NCI-H82 treated with DMSO at 0.1 percent for 48 hours (cell line): ENCODE data around the gene SOS2.
A peak's percentile ranks its signal among the peaks of the same experiment; 100 is the strongest.
"Not testable (repeated sequence)": the region's sequence is repeated elsewhere in the genome, so short reads cannot be mapped to it uniquely, and the experiment has no call there.

Source experiments
- DNase-seq: peaks from one replicate; lab custom pipeline; 2025; ENCODE audit not compliant: unreplicated experiment; lab: John Stamatoyannopoulos, UW

SOS2 gene

DNA sequence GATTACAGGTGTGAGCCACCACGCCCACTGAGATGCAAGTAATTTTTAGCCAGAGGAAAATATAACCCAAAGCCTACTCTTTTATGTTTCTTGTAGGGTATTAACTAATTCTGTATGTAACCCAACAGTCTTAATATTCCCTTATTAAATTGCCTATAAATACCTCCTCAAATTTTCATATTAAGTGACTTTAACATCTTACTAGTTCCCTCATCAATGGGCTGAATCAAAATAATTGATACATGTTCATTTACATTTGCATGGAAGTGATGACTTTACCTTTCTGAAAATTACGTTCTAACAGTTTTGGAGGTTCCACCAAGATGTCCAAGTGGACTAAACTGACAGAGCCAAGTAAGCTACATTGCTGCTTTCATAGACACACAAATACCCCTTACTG is 3.1 kb downstream of the SOS2 start:
- no peak for DNase-seq

- no peak for DNase-seq
These were observed 5.4 kb downstream of the SOS2 start for GRCh38 chr14:50225974-50226297.

- no peak for DNase-seq
These were observed 6.1 kb downstream of the SOS2 start for GRCh38 chr14:50225067-50225973.

DNA sequence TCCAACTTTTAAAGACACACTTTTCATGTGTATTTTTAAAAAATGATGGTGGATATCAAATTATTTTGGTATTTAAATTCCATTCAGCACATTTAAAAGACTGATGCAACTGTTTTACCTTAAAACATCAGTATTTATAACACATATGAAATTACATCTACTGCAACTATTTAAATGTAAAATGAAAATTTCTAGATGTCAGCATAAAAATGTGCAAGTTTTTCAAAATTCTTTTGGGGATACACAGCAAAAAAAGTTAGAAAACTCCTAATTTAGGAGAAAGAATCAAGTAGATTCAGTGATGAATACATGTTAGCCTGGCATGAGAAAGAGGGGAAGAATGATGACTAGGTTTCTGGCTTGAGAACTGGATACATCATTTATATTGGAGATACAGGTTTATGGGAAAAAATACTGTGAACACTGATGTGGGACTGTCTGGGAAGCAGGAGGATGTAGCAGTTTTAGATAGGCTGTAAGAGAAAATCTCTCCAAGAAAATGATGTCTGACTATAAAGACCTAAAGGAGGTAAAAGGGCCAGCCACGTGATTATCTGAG is 9.2 kb downstream of the SOS2 start:
- DNase-seq = no peak

GRCh38 chr14:50218501-50218900 is 12.9 kb downstream of the SOS2 start:
- no peak for DNase-seq

- DNase-seq = no peak
These were observed 16.0 kb downstream of the SOS2 start for GRCh38 chr14:50215416-50215815.

DNA sequence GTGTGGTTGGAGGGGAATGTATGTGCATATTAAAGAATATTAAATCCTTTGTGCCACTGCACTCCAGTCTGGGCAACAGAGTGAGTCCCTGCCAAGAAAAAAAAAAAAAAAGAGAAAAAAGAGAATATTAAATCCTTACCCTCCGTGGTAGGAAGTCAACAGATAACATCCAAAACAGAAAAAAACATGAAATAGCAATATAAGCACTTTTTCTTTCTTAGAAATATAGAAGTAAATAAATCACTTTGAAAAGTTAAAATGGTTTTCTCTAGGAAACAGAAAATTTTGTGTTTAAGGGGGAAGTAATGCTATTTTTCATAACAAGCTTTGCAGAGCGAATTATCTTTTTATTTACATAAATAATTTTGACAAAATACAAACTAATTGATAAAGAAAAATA is 17.6 kb downstream of the SOS2 start:
- no peak for DNase-seq

- no peak for DNase-seq
These were observed 18.7 kb downstream of the SOS2 start for GRCh38 chr14:50212726-50213125.

GRCh38 chr14:50210074-50210473 is 21.3 kb downstream of the SOS2 start:
- DNase-seq = no peak

DNA sequence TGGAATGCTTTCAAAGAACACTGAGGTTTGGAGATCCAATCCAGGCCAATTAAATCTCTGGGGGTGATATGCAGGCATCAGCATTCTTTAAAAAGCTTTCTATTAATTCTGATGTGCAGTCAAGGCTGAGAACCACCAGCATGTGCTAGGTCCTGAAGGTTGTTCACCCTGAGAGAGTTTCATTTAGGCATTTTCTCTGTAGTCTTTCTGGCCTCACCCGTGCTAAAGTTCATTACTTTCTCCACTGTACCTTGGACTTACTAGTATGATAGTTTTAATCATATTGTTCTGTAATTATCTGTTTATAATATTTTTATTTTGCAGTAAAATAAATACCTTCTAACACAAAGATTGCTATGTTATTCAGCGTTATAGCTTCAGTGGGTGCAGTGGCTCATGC is 32.9 kb downstream of the SOS2 start:
- no peak for DNase-seq

- DNase-seq = no peak
These were observed 39.9 kb downstream of the SOS2 start for GRCh38 chr14:50191499-50191898.

- DNase-seq = peak; percentile 23
These were observed 45.3 kb downstream of the SOS2 start for GRCh38 chr14:50186107-50186506.

DNA sequence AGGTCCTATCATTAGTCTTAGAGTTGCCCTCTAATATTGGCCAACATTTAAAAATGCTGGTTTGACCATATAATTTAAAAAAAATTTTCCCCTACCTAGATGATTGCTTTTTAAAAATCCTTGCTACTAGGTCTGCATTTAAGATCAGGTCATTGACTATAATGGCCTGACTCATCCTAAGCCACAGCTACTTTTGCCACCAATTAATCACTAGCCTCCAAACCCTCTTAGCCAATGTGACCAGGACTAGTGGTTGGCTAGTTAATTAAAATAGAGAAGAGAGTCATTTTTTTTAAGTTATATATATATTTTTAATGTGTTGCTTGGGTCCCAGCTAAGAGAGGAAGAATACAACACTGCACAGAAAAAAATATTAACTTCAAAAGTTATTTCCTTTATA is 57.5 kb downstream of the SOS2 start:
- no peak for DNase-seq

DNA sequence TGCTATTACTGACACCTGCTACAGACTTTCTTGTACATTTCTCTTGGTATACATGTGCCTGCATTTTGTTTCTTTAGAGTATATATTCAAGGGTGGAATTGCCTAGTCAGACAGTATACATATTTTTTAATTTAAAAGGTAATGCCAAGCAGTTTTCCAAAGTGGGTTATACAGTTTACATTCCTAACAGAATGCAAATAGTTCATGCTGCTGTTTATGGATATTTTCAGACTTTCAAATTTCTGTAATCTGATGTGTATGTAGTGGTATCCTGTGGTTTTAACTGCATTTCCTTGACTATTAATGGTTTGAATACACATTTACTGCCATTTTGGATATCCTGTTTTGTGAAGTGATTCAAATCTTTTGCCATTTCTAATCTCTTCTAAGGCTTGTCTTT is 59.5 kb downstream of the SOS2 start:
- DNase-seq = no peak

DNA sequence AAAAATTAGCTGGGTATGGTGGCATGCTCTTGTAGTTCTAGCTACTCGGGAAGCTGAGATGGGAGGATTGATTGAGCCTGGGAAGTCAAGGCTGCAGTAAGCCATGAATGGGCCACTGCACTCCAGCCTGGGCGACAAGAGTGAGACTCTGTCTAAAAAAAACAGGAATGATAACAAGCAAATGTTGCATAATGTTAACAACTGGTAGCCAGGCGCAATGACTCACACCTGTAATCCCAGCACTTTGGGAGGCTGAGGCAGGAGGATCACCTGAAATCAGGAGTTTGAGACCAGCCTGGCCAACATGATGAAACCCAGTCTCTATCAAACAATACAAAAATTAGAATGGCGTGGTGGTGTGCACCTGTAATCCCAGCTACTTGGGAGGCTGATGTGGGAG is 64.0 kb downstream of the SOS2 start:
- not testable (repeated sequence) for DNase-seq

DNA sequence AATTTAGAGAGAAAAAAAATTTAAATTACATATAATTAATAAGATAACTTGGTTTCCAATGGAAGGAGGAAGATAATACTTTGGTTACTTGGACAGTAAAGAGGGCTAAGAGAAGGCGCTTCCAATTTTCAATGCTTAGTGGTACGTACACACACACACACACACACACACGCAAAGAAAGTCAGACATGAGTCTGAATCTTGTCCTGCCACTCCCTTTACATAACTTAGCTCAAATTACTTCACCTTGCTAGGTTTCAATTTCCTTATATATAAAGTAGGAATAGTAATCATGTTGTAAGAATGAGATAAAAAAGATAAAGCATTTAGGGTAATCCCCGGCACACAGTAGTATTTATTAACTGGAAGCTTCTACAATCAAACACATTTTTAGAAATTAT is 75.3 kb downstream of the SOS2 start:
- no peak for DNase-seq

DNA sequence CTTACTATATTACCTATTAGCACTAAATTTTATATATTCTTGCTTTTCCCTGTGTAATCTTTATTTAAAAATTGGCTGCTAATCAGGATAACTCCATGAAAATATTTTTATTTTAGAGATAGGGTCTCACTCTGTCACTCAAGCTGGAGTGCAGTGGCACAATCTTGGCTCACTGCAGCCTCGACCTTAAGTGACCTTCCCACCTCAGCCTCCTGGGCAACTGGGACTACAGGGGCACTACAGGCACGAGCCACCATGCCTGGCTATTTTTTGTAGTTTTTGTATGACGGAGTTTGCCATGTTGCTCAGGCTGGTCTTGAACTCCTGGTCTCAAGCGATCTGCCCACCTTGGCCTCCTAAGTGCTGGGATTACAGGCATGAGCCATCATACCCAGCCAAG is 82.6 kb downstream of the SOS2 start:
- DNase-seq = no peak

DNA sequence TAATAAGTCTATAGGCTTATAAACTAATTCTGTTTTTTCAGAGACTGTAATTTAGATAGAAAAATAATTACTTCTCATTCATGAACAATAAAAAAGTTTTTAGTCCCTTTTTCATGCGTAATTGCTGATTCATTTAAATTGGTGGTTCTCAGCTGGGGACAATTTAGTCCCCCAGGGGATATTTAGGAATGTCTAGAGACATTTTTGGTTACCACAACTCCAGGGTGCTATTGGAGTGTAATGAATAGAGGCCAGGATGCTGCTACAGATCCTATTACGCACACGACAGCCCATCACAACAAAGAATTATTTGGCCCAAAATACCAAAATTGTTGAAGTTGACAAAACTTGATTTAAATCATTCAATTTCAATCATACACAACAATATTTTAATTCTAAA is 92.2 kb downstream of the SOS2 start:
- DNase-seq = no peak

GRCh38 chr14:50127802-50128201 is 103.6 kb downstream of the SOS2 start:
- DNase-seq = no peak

- no peak for DNase-seq
These were observed 108.3 kb downstream of the SOS2 start for GRCh38 chr14:50123062-50123461.

GRCh38 chr14:50122291-50122690 is 109.1 kb downstream of the SOS2 start:
- DNase-seq = no peak

DNA sequence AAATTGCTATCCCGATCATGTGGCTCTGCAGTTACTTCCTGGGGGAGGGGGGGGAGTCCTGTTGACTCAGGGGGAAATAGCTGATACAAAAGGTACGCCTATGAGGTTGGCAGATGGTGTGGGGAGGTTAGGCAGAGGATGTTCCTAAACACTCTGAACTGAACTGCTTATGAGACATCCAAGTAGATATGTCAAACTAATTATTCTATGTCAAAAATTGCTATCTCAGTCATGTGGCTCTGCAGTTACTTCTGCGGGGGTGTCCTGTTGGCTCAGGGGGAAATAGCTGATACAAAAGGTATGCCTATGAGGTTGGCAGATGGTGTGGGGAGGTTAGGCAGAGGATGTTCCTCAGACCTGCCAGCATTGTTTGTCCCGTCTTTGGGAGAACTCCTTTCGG is 109.9 kb downstream of the SOS2 start:
- DNase-seq = no peak

GRCh38 chr14:50117456-50117855 is 113.9 kb downstream of the SOS2 start:
- no peak for DNase-seq
